ENCODE results near the gene CHM. TPM values are rescaled to one million over a fixed set of nuclear protein-coding genes. Genes with fewer than 3 reads are reported as not detected.

CHM gene
- total RNA-seq, 1 donor from 2014 or later, result 6.3 TPM

DNA sequence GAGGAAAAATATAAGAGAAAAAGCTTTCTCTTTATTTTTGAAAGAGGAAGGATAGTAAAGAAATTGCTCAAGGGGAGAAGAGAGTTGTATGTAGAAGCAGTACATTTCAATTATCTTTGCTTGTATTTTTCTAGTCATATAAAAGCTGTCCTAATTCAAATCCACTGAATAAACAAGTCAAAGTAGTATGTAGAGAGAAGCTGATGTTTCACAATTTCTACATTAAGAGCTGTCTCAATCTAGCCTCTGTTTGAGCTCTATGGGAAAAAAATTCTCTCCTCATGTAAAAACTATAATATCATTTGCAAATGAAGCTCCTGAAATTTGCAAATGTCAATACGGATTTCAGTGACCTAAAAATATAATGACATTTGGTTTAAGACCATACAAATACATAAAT lies 52.6 kb downstream of the CHM start:
- intact Hi-C loops (cut with DNase I), result no loop called here
- Histone ChIP-seq H3K36me3 (no peaks in the 10 kb centered on the region), H3K4me3 (no peak overlapping the region), H3K4me1 (no peaks in the 10 kb centered on the region), H3K27ac (no peak overlapping the region), H3K27me3 (no peaks in the 10 kb centered on the region), H3K9me3 (no peaks in the 10 kb centered on the region)
- DNase-seq (ENCODE audit: low spot score in 2 of 2), result no peak
- TF ChIP-seq, protein P1, sequence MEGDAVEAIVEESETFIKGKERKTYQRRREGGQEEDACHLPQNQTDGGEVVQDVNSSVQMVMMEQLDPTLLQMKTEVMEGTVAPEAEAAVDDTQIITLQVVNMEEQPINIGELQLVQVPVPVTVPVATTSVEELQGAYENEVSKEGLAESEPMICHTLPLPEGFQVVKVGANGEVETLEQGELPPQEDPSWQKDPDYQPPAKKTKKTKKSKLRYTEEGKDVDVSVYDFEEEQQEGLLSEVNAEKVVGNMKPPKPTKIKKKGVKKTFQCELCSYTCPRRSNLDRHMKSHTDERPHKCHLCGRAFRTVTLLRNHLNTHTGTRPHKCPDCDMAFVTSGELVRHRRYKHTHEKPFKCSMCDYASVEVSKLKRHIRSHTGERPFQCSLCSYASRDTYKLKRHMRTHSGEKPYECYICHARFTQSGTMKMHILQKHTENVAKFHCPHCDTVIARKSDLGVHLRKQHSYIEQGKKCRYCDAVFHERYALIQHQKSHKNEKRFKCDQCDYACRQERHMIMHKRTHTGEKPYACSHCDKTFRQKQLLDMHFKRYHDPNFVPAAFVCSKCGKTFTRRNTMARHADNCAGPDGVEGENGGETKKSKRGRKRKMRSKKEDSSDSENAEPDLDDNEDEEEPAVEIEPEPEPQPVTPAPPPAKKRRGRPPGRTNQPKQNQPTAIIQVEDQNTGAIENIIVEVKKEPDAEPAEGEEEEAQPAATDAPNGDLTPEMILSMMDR (IDR thresholded peaks at IDR 0.05), result no peak

DNA sequence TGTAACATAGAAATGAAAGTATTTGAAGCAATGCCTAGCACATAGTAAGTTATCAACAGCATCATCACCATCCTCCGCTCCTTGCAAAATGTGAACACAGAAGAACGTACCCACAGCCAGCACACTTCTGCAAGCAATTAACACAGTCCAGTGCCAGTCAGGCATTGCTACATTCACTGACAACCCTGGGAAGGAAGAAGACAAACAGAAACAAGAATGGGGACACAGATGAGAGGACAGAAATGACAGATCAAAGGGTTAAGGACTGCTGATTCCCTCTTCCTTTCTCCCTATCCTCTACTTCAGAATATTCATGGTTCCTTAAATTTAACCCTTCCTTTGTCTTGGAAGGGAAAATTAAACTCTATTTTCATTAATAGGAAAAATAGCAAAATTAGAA lies 53.1 kb downstream of the CHM start:
- H3K9me3 ChIP-seq, result peaks cover 0 to 2% of the 10 kb centered on the region in 2 donors
- H3K27ac ChIP-seq, result no peak overlapping the region
- H3K4me1 ChIP-seq, result no peaks in the 10 kb centered on the region
- H3K36me3 ChIP-seq, result no peaks in the 10 kb centered on the region
- H3K27me3 ChIP-seq, result no peaks in the 10 kb centered on the region
- TF ChIP-seq, protein P1 (IDR thresholded peaks at IDR 0.05), result no peak
- DNase-seq (ENCODE audit: low spot score in 2 of 2), result no peak
- H3K4me3 ChIP-seq, result no peak overlapping the region
- intact Hi-C loops (cut with DNase I), result no loop called here

DNA sequence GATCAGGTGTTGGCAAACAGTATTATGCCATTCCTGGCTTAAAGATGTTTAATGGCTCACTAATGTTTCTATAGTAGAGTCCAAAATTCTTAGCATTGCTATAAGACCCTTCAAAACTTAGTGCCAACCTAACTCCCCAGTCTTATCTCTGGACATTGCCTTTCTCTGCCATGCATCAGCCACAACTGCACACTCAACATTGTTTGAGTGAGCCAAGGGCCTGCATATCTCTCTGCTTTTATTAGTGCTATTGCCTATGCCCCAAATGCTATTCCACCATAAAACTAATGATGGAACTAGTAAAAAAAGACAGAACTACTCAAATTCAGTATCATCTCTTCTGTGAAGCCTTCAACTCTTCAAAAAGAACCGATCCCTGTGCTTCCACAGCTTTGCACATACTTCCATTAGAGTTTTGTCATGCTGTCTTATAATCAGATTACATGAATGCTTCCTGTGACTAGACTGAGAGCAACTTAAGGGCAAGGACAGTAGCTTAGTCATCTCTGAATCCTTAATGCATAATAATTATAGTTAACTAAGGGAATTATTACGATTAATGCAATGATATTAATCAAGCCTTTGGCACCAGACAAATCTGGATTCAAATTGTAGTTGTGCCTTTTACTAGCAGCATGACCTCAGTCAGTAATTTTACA lies 53.7 kb downstream of the CHM start:
- intact Hi-C loops (cut with DNase I), result no loop called here
- no peaks in the 10 kb centered on the region for H3K4me1 ChIP-seq
- no peak overlapping the region for H3K4me3 ChIP-seq
- H3K9me3 ChIP-seq, result peaks cover 0 to 5% of the 10 kb centered on the region in 2 donors
- no peak overlapping the region for H3K27ac ChIP-seq
- TF ChIP-seq, protein P1 (IDR thresholded peaks at IDR 0.05), result no peak
- H3K27me3 ChIP-seq, result no peaks in the 10 kb centered on the region
- H3K36me3 ChIP-seq, result no peaks in the 10 kb centered on the region
- no peak for DNase-seq (ENCODE audit: low spot score in 2 of 2)

DNA sequence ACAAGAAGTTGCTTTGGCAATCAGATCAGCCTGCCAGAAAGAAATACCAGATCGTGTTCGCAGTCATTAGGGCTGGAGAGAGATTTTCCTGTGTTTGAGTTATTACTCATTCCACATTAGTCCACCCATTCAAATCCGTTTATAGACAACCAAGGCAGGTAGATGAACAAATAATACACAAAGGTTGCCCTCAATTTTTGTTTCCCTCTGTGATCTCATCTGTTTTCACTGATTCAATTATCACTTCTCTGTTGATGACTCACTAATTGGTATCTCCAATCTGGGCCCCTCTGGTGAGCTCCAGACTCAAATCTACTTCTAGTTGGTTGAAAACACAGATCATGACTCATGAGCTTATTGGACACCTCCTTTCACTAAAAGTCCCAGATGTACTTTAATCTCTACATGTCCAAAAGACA lies 54.5 kb downstream of the CHM start:
- intact Hi-C loops (cut with DNase I), result no loop called here
- Histone ChIP-seq H3K36me3 (no peaks in the 10 kb centered on the region), H3K4me3 (no peak overlapping the region), H3K27ac (no peak overlapping the region), H3K4me1 (no peaks in the 10 kb centered on the region), H3K9me3 (peaks cover 0 to 5% of the 10 kb centered on the region in 2 donors), H3K27me3 (no peaks in the 10 kb centered on the region)
- TF ChIP-seq, protein P1 (IDR thresholded peaks at IDR 0.05), result no peak
- DNase-seq (ENCODE audit: low spot score in 2 of 2), result no peak

DNA sequence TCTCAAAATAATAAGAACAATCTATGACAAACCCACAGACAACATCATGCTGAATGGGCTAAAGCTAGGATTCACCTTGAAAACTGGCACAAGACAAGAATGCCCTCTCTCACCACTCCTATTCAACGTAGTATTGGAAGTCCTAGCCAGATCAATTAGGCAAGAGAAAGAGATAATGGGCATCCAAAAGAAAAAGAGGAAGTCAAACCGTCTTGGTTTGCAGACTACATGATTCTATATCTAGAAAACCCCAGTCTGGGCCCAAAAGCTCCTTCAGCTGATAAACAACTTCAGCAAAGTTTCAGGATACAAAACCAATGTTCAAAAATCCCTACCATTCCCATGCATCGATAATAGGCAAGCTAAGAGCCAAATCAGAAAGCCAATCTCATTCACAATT lies 59.0 kb downstream of the CHM start:
- Histone ChIP-seq H3K36me3 (no peaks in the 10 kb centered on the region), H3K27ac (no peak overlapping the region), H3K27me3 (no peaks in the 10 kb centered on the region), H3K4me1 (no peaks in the 10 kb centered on the region), H3K4me3 (no peak overlapping the region), H3K9me3 (peaks cover 0 to 5% of the 10 kb centered on the region in 2 donors)
- no peak for DNase-seq (ENCODE audit: low spot score in 2 of 2)
- intact Hi-C loops (cut with DNase I), result no loop called here
- TF ChIP-seq, protein P1 (IDR thresholded peaks at IDR 0.05), result no peak

DNA sequence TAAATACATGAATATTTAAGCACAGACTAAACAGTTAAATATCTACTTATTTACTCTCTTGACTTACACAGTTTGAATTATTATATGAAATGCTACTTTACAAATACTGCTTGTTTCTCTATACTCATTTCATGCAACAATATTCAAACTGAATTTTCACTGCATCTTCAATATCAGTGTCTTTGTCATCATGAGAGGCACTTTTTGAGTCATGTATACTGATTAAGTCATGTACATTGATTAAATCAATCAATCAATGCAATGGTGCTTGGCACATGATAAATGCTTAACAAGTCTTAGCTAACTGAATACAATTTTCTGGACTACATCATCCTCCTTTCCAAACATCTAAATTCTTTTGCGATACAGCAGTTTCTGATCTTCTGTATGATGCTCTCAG lies 67.1 kb downstream of the CHM start:
- peaks cover 0 to 5% of the 10 kb centered on the region in 2 donors for H3K36me3 ChIP-seq
- TF ChIP-seq, protein P1 (IDR thresholded peaks at IDR 0.05), result no peak
- no peak overlapping the region for H3K27ac ChIP-seq
- no peaks in the 10 kb centered on the region for H3K27me3 ChIP-seq
- DNase-seq (ENCODE audit: low spot score in 2 of 2), result no peak
- H3K9me3 ChIP-seq, result no peaks in the 10 kb centered on the region
- intact Hi-C loops (cut with DNase I), result no loop called here
- no peak overlapping the region for H3K4me3 ChIP-seq
- H3K4me1 ChIP-seq, result no peaks in the 10 kb centered on the region

Measured in ascending aorta (tissue), 2 donors.